Cerebellar cortex (tissue), 1 donor: ENCODE data around the gene MSI2.

ENCODE experiments used
- DNase-seq: peaks from one replicate; pipeline ENCODE4 v3.0.0-alpha.2; 2015; ENCODE audit warnings: low spot score

MSI2 gene

GRCh38 chr17:57394375-57394774, 138.1 kb downstream of the MSI2 start:
- DNase-seq: no peak

GRCh38 chr17:57395721-57396321, 139.5 kb downstream of the MSI2 start:
- no peak for DNase-seq

- DNase-seq: no peak
These were observed 140.2 kb downstream of the MSI2 start for GRCh38 chr17:57396511-57396921.

- no peak for DNase-seq
These were observed 141.1 kb downstream of the MSI2 start for GRCh38 chr17:57397402-57397801.

- DNase-seq: no peak
These were observed 143.4 kb downstream of the MSI2 start for GRCh38 chr17:57399690-57400089.

GRCh38 chr17:57400648-57401047, 144.3 kb downstream of the MSI2 start:
- no peak for DNase-seq

GRCh38 chr17:57401556-57402488, 145.5 kb downstream of the MSI2 start:
- peak; percentile 33 for DNase-seq

- DNase-seq: no peak
These were observed 146.4 kb downstream of the MSI2 start for GRCh38 chr17:57402681-57403180.

GRCh38 chr17:57403236-57403635, 146.9 kb downstream of the MSI2 start:
- peak; percentile 27 for DNase-seq

GRCh38 chr17:57404073-57404472, 147.8 kb downstream of the MSI2 start:
- DNase-seq: no peak

GRCh38 chr17:57404795-57405490, 148.6 kb downstream of the MSI2 start:
- no peak for DNase-seq

GRCh38 chr17:57405491-57406072, 149.3 kb downstream of the MSI2 start:
- no peak for DNase-seq

GRCh38 chr17:57406131-57406980, 150.0 kb downstream of the MSI2 start:
- DNase-seq: peak; percentile 78

GRCh38 chr17:57406981-57407286, 150.6 kb downstream of the MSI2 start:
- no peak for DNase-seq

- no peak for DNase-seq
These were observed 151.2 kb downstream of the MSI2 start for GRCh38 chr17:57407287-57408070.

GRCh38 chr17:57408071-57408811, 151.9 kb downstream of the MSI2 start:
- no peak for DNase-seq

- no peak for DNase-seq
These were observed 153.8 kb downstream of the MSI2 start for GRCh38 chr17:57410169-57410568.

GRCh38 chr17:57412520-57413096, 156.3 kb downstream of the MSI2 start:
- no peak for DNase-seq

- DNase-seq: no peak
These were observed 157.7 kb downstream of the MSI2 start for GRCh38 chr17:57413848-57414651.
